GM23338 (cell line): Measurements from ENCODE around the gene SYNE2. TPM values are rescaled to one million over a fixed set of nuclear protein-coding genes. Genes with fewer than 3 reads are reported as not detected.

Experiments used
- ATAC-seq: fragments of 200-7000 bp; cut with Tn5 transposase; 3 replicates; pipeline ENCODE4 v1.9.1; 2020
- DNase-seq: peaks from one replicate; pipeline ENCODE4 v3.0.0-alpha.2; 2015; ENCODE audit warnings: low spot score
- H2AFZ ChIP-seq: fragments of 200-600 bp; sonication (generic); 2 replicates; pipeline ENCODE4 v1.8.0; 2016; ENCODE audit warnings: antibody characterized with exemption, mild to moderate bottlenecking, moderate library complexity
- H3F3A ChIP-seq: fragments of 200-600 bp; sonication (generic); replicated peaks from 2 replicates; pipeline ENCODE4 v1.8.0; 2017; ENCODE audit warnings: antibody characterized with exemption, mixed run types, low read depth
- H3K27ac ChIP-seq: fragments of 200-600 bp; sonication (generic); 2 replicates; pipeline ENCODE4 v1.6.1; 2016; ENCODE audit warnings: low read depth
- H3K27me3 ChIP-seq: fragments of 200-600 bp; sonication (generic); 2 replicates; pipeline ENCODE4 v1.8.0; 2016; ENCODE audit warnings: mild to moderate bottlenecking, mixed run types, moderate library complexity; ENCODE audit not compliant: insufficient read depth
- H3K36me3 ChIP-seq: fragments of 200-600 bp; sonication (generic); 2 replicates; pipeline ENCODE4 v1.8.0; 2016; ENCODE audit warnings: mild to moderate bottlenecking; ENCODE audit not compliant: insufficient read depth
- H3K4me1 ChIP-seq: fragments of 200-600 bp; sonication (generic); 2 replicates; pipeline ENCODE4 v1.8.0; 2016; ENCODE audit warnings: mild to moderate bottlenecking, moderate library complexity; ENCODE audit not compliant: insufficient read depth
- H3K4me2 ChIP-seq: fragments of 200-600 bp; sonication (generic); 2 replicates; pipeline ENCODE4 v1.7.1; 2017; ENCODE audit warnings: mixed run types
- H3K4me3 ChIP-seq: fragments of 200-600 bp; sonication (generic); 2 replicates; pipeline ENCODE4 v1.6.1; 2016; ENCODE audit warnings: mixed run types
- H3K79me2 ChIP-seq: fragments of 200-600 bp; sonication (generic); replicated peaks from 2 replicates; pipeline ENCODE4 v1.8.0; 2017; ENCODE audit warnings: mild to moderate bottlenecking; ENCODE audit not compliant: insufficient read depth
- H3K9me2 ChIP-seq: fragments of 200-600 bp; sonication (generic); 2 replicates; pipeline ENCODE4 v1.8.0; 2017; ENCODE audit not compliant: insufficient read depth
- H4K20me1 ChIP-seq: fragments of 200-600 bp; sonication (generic); replicated peaks from 2 replicates; pipeline ENCODE4 v1.8.0; 2017; ENCODE audit warnings: mild to moderate bottlenecking; ENCODE audit not compliant: insufficient read depth
- H3K27ac Mint-ChIP-seq: 2 replicates; pipeline ENCODE4 v1.8.0; 2020; ENCODE audit warnings: inconsistent platforms, mild to moderate bottlenecking, moderate library complexity, mixed read lengths
- H3K27me3 Mint-ChIP-seq: 3 replicates; pipeline ENCODE4 v1.8.0; 2022; ENCODE audit warnings: low read depth, mild to moderate bottlenecking, moderate library complexity, mixed read lengths, inconsistent platforms; ENCODE audit not compliant: insufficient read depth, poor library complexity
- H3K36me3 Mint-ChIP-seq: 3 replicates; pipeline ENCODE4 v1.8.0; 2021; ENCODE audit warnings: low read depth, mild to moderate bottlenecking, inconsistent platforms, moderate library complexity, mixed read lengths
- H3K4me1 Mint-ChIP-seq: 3 replicates; pipeline ENCODE4 v1.8.0; 2020; ENCODE audit warnings: mild to moderate bottlenecking, inconsistent platforms, mixed read lengths
- H3K4me3 Mint-ChIP-seq: 3 replicates; pipeline ENCODE4 v1.8.0; 2021; ENCODE audit warnings: moderate library complexity, mild to moderate bottlenecking, inconsistent platforms, mixed read lengths
- H3K9me3 Mint-ChIP-seq: 3 replicates; pipeline ENCODE4 v1.8.0; 2020; ENCODE audit warnings: moderate library complexity, mild to moderate bottlenecking, inconsistent platforms, mixed read lengths
- CREB1 ChIP-seq: fragments of 250-450 bp; sonication (Bioruptor Pico); IDR thresholded peaks from 2 replicates; pipeline ENCODE4 v1.5.0; 2020; ENCODE audit warnings: low read depth, mild to moderate bottlenecking, moderate library complexity
- CTCF ChIP-seq, 2 experiments: fragments of 200-600 bp in 1 of 2; sonication (generic) in 1 of 2; conservative IDR thresholded peaks; 2 replicates each; pipeline versions ENCODE4 v1.5.1 to v1.6.1; 2016 to 2017; ENCODE audit warnings: antibody characterized with exemption in 2 of 2, low read depth in 2 of 2, mild to moderate bottlenecking in 2 of 2, moderate library complexity in 1 of 2
- ETS1 ChIP-seq: IDR thresholded peaks from 2 replicates; pipeline ENCODE4 v1.6.1; 2016; ENCODE audit warnings: antibody characterized with exemption
- EZH2 ChIP-seq: fragments of 200-600 bp; sonication (generic); IDR thresholded peaks from one replicate; pipeline ENCODE4 v1.8.0; 2017; ENCODE audit warnings: antibody characterized with exemption, mild to moderate bottlenecking, low read depth; ENCODE audit not compliant: unreplicated experiment
- EZH2phosphoT487 ChIP-seq: fragments of 200-600 bp; sonication (generic); IDR thresholded peaks from one replicate; pipeline ENCODE4 v1.8.1; 2018; ENCODE audit warnings: antibody characterized with exemption; ENCODE audit not compliant: unreplicated experiment
- JUNB ChIP-seq: IDR thresholded peaks from one replicate; pipeline ENCODE4 v1.6.1; 2016; ENCODE audit warnings: antibody characterized with exemption; ENCODE audit not compliant: unreplicated experiment
- NANOG ChIP-seq: IDR thresholded peaks from 2 replicates; pipeline ENCODE4 v1.6.1; 2016; ENCODE audit warnings: antibody characterized with exemption, borderline replicate concordance
- POLR2AphosphoS5 ChIP-seq: IDR thresholded peaks from 2 replicates; pipeline ENCODE4 v1.6.1; 2016; ENCODE audit warnings: antibody characterized with exemption, low read depth
- REST ChIP-seq: IDR thresholded peaks from one replicate; pipeline ENCODE4 v1.6.1; 2018; ENCODE audit warnings: antibody characterized with exemption; ENCODE audit not compliant: unreplicated experiment
- STAT1 ChIP-seq: IDR thresholded peaks from one replicate; pipeline ENCODE4 v1.6.1; 2016; ENCODE audit warnings: antibody characterized with exemption; ENCODE audit not compliant: unreplicated experiment
- ZNF114 ChIP-seq: fragments of 250-450 bp; sonication (Bioruptor Pico); IDR thresholded peaks from 2 replicates; pipeline ENCODE4 v1.5.0; 2020; ENCODE audit warnings: mild to moderate bottlenecking, moderate library complexity
- ZNF331 ChIP-seq: fragments of 250-450 bp; sonication (Bioruptor Pico); IDR thresholded peaks from 2 replicates; pipeline ENCODE4 v1.5.0; 2020; ENCODE audit warnings: low read depth, mild to moderate bottlenecking, moderate library complexity
- ZNF462 ChIP-seq: fragments of 250-450 bp; sonication (Bioruptor Pico); IDR thresholded peaks from 2 replicates; pipeline ENCODE4 v1.5.0; 2020; ENCODE audit warnings: mild to moderate bottlenecking, moderate library complexity
- polyA plus RNA-seq: library from polyadenylated mRNA; unstranded; fragments of >200 nt; fragmentation: Nextera tagmentation; extraction: Ambion mirVana; gene quantifications from 2 replicates; pipeline ENCODE4 v1.2.1, GENCODE V29; 2016
- total RNA-seq: library from RNA; depleted of rRNA; stranded (reverse); fragments of >200 nt; shearing (Covaris generic); gene quantifications from 2 replicates; pipeline ENCODE4 v1.2.3, GENCODE V29; 2014

SYNE2 gene
- total and polyA plus RNA-seq, 2 experiments from 2014 or later = 34.3 to 86.5 TPM

GRCh38 chr14:63986789-63987533 is 134.2 kb downstream of the SYNE2 start:
- no peaks in the 10 kb centered on the region; the same call in 2 of the 3 replicates for H3K36me3 Mint-ChIP-seq
- no peaks in the 10 kb centered on the region for H3K4me1 Mint-ChIP-seq
- peaks cover 2% of the 10 kb centered on the region for H3K27me3 Mint-ChIP-seq
- Histone ChIP-seq H3K36me3 (no peaks in the 10 kb centered on the region), H3K4me1 (no peaks in the 10 kb centered on the region), H4K20me1 (no peaks in the 10 kb centered on the region), H3K4me2 (no peak overlapping the region), H3K4me3 (no peak overlapping the region), H3K79me2 (no peaks in the 10 kb centered on the region), H3K27me3 (no peaks in the 10 kb centered on the region), H3K9me2 (no peaks in the 10 kb centered on the region), H2AFZ (no peak overlapping the region), H3F3A (no peaks in the 10 kb centered on the region), H3K27ac (no peak overlapping the region)
- no peak for TF ChIP-seq EZH2phosphoT487
- TF ChIP-seq ZNF331 (CRISPR knock-in tag) = no peak
- no peak for TF ChIP-seq REST
- no peak for TF ChIP-seq ZNF462 (CRISPR knock-in tag)
- no peak for TF ChIP-seq CREB1 (CRISPR knock-in tag)
- TF ChIP-seq POLR2AphosphoS5 = no peak
- TF ChIP-seq ZNF114 (CRISPR knock-in tag) = no peak
- TF ChIP-seq ETS1 = no peak
- TF ChIP-seq NANOG = no peak
- no peak for TF ChIP-seq STAT1
- TF ChIP-seq JUNB = no peak
- no peak for TF ChIP-seq EZH2
- no peak for TF ChIP-seq CTCF (conservative IDR thresholded peaks at IDR 0.05; ENCODE audit: low read depth in 2 of 2)
- no peak for ATAC-seq
- no peak overlapping the region for H3K4me3 Mint-ChIP-seq
- no peak for DNase-seq
- no peaks in the 10 kb centered on the region for H3K9me3 Mint-ChIP-seq
- peak overlapping the region; percentile 30; the same call in 1 of the 2 replicates for H3K27ac Mint-ChIP-seq
